RWPE2 (cell line): ENCODE measurements around the gene BMP7.

ENCODE experiments used
- ATAC-seq: fragments of 200-7000 bp; cut with Tn5 transposase; 3 replicates; pipeline ENCODE4 v1.9.1; 2021; ENCODE audit warnings: low read depth
- DNase-seq: peaks from one replicate; pipeline ENCODE4 v3.0.0-alpha.2; 2020; ENCODE audit warnings: low spot score
- H3K27ac ChIP-seq: fragments of 450-650 bp; 2 replicates; pipeline ENCODE4 v1.5.1; 2017; ENCODE audit warnings: mild to moderate bottlenecking; ENCODE audit not compliant: poor library complexity, severe bottlenecking
- H3K27me3 ChIP-seq: fragments of 250-450 bp; sonication (Bioruptor Pico); 2 replicates; pipeline ENCODE4 v1.5.1; 2021; ENCODE audit warnings: mild to moderate bottlenecking, moderate library complexity; ENCODE audit not compliant: insufficient read depth, poor library complexity, severe bottlenecking
- H3K36me3 ChIP-seq: fragments of 250-450 bp; sonication (Bioruptor Pico); 2 replicates; pipeline ENCODE4 v1.5.1; 2020; ENCODE audit warnings: low read depth, mild to moderate bottlenecking, moderate library complexity
- H3K4me1 ChIP-seq: fragments of 250-450 bp; sonication (Bioruptor Pico); 2 replicates; pipeline ENCODE4 v1.5.1; 2021; ENCODE audit warnings: mild to moderate bottlenecking, moderate library complexity; ENCODE audit not compliant: insufficient read depth, poor library complexity, severe bottlenecking
- H3K4me3 ChIP-seq: fragments of 250-450 bp; sonication (Bioruptor Pico); 2 replicates; pipeline ENCODE4 v1.5.1; 2021; ENCODE audit warnings: mild to moderate bottlenecking, moderate library complexity; ENCODE audit not compliant: severe bottlenecking
- H3K9me3 ChIP-seq: fragments of 250-450 bp; sonication (Bioruptor Pico); 2 replicates; pipeline ENCODE4 v1.5.1; 2021; ENCODE audit warnings: mild to moderate bottlenecking, moderate library complexity; ENCODE audit not compliant: severe bottlenecking
- CTCF ChIP-seq: fragments of 450-650 bp; IDR thresholded peaks from one replicate; pipeline ENCODE4 v1.5.1; 2017; ENCODE audit warnings: mild to moderate bottlenecking, moderate library complexity; ENCODE audit not compliant: poor library complexity, severe bottlenecking

Gene BMP7

GRCh38 chr20:57219071-57219677 is 47.3 kb downstream of the BMP7 start:
- ATAC-seq (no peak), DNase-seq (no peak)
- H3K36me3 ChIP-seq: no peaks in the 10 kb centered on the region
- no peak for TF ChIP-seq CTCF
- no peaks in the 10 kb centered on the region for H3K4me1 ChIP-seq
- H3K27ac ChIP-seq: no peak overlapping the region
- peaks cover 7% of the 10 kb centered on the region for H3K27me3 ChIP-seq
- H3K4me3 ChIP-seq: no peak overlapping the region
- no peaks in the 10 kb centered on the region for H3K9me3 ChIP-seq

- Histone ChIP-seq H3K36me3 (no peaks in the 10 kb centered on the region), H3K9me3 (no peaks in the 10 kb centered on the region), H3K27me3 (peaks cover 3% of the 10 kb centered on the region), H3K4me3 (no peak overlapping the region), H3K4me1 (no peaks in the 10 kb centered on the region), H3K27ac (no peak overlapping the region)
- ATAC-seq: no peak
- no peak for DNase-seq
- no peak for TF ChIP-seq CTCF
Observed at GRCh38 chr20:57218489-57218888, 48.0 kb downstream of the BMP7 start.

- Histone ChIP-seq H3K4me3 (no peak overlapping the region), H3K27me3 (no peaks in the 10 kb centered on the region), H3K27ac (no peak overlapping the region), H3K4me1 (peaks cover 4% of the 10 kb centered on the region), H3K36me3 (no peaks in the 10 kb centered on the region), H3K9me3 (no peaks in the 10 kb centered on the region)
- ATAC-seq: no peak
- DNase-seq: no peak
- TF ChIP-seq CTCF: no peak
Observed at GRCh38 chr20:57217802-57218201, 48.6 kb downstream of the BMP7 start.

- Histone ChIP-seq H3K27me3 (no peaks in the 10 kb centered on the region), H3K27ac (no peak overlapping the region), H3K9me3 (no peaks in the 10 kb centered on the region), H3K4me3 (no peak overlapping the region), H3K36me3 (no peaks in the 10 kb centered on the region), H3K4me1 (peaks cover 12% of the 10 kb centered on the region)
- DNase-seq (no peak), ATAC-seq (no peak)
- TF ChIP-seq CTCF: no peak
Observed at GRCh38 chr20:57216669-57217068, 49.8 kb downstream of the BMP7 start.

- H3K27me3 ChIP-seq: no peaks in the 10 kb centered on the region
- H3K9me3 ChIP-seq: no peaks in the 10 kb centered on the region
- DNase-seq (no peak), ATAC-seq (no peak)
- H3K27ac ChIP-seq: no peak overlapping the region
- no peak for TF ChIP-seq CTCF
- H3K4me1 ChIP-seq: peaks cover 12% of the 10 kb centered on the region
- no peak overlapping the region for H3K4me3 ChIP-seq
- H3K36me3 ChIP-seq: no peaks in the 10 kb centered on the region
Observed at GRCh38 chr20:57215826-57216471, 50.5 kb downstream of the BMP7 start.
